ENCODE measurements around the gene TRERF1.

DNA sequence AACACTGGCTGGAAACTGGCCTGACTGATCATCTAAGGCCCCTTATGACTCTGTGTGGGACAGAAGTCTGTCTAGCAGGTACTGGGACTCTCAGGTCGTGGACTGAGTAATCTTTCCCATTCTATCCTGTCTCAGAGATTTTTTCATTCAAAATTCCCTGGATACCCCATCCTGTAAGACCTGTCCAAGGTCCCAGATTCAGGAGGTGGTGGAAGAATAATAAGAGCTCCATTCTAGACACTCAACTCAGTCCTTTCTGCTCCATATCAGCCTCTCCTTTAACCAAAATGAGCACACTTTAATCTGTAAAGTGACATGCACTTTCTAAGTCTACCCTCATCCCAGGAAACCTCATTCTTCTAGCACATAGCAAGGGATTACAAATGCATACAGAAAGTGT, 151.5 kb downstream of the TRERF1 start:
- TF ChIP-seq CTCF (IDR thresholded peaks at IDR 0.05) (no peak), EP300 (IDR thresholded peaks at IDR 0.05) (no peak)

All from upper lobe of left lung (tissue), 4 donors.